ENCODE results near the gene KLHL35.

DNA sequence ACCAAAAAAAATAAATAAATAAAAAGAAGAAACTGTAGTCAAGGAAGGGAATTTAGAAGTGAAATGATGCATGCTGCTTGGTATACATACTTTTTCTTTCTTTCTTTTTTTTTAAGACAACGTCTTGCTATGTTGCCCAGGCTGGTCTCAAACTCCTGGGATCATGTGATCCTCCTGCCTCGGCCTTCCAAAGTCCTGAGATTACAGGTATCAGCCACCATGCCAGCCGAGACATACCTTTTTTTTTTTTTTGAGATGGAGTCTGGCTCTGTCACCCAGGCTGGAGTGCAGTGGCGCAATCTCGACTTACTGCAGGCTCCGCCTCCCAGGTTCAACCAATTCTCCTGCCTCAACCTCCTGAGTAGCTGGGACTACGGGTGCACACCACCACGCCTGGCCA lies 59.8 kb downstream of the KLHL35 start:
- TF ChIP-seq, protein P1, sequence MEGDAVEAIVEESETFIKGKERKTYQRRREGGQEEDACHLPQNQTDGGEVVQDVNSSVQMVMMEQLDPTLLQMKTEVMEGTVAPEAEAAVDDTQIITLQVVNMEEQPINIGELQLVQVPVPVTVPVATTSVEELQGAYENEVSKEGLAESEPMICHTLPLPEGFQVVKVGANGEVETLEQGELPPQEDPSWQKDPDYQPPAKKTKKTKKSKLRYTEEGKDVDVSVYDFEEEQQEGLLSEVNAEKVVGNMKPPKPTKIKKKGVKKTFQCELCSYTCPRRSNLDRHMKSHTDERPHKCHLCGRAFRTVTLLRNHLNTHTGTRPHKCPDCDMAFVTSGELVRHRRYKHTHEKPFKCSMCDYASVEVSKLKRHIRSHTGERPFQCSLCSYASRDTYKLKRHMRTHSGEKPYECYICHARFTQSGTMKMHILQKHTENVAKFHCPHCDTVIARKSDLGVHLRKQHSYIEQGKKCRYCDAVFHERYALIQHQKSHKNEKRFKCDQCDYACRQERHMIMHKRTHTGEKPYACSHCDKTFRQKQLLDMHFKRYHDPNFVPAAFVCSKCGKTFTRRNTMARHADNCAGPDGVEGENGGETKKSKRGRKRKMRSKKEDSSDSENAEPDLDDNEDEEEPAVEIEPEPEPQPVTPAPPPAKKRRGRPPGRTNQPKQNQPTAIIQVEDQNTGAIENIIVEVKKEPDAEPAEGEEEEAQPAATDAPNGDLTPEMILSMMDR (conservative IDR thresholded peaks at IDR 0.05 in 1 of 2, IDR thresholded peaks at IDR 0.05 in 1 of 2; ENCODE audit: low read depth in 1 of 2, low read length in 2 of 2): no peak
- TF ChIP-seq EZH2 (IDR thresholded peaks at IDR 0.05; ENCODE audit: low read length, missing control alignments): no peak
